Transverse colon (tissue), 4 donors: ENCODE results near the gene PCDHB8. TPM values are rescaled to one million over a fixed set of nuclear protein-coding genes. Genes with fewer than 3 reads are reported as not detected.
"Not testable (repeated sequence)": the region's sequence is repeated elsewhere in the genome, so short reads cannot be mapped to it uniquely, and the experiment has no call there.

Experiments
- DNase-seq: peaks from one replicate; pipeline ENCODE4 v3.0.0-alpha.2; 2019
- H3K27ac ChIP-seq, 4 donors: fragments of 200-600 bp; sonication (generic); 2 replicates each; pipeline ENCODE4 v1.5.1; 2016 to 2018; ENCODE audit warnings: inconsistent platforms in 4 of 4
- H3K27me3 ChIP-seq: fragments of 200-600 bp; sonication (generic); 2 replicates; pipeline ENCODE4 v1.5.1; 2017; ENCODE audit warnings: inconsistent platforms
- H3K36me3 ChIP-seq, 4 donors: fragments of 200-600 bp; sonication (generic); 2 replicates each; pipeline ENCODE4 v1.5.1; 2017 to 2019; ENCODE audit warnings: inconsistent platforms in 4 of 4
- H3K4me1 ChIP-seq, 4 donors: fragments of 200-600 bp; sonication (generic); 2 replicates each; pipeline ENCODE4 v1.5.1; 2017 to 2020; ENCODE audit warnings: inconsistent platforms in 4 of 4
- H3K4me3 ChIP-seq, 4 donors: fragments of 200-600 bp; sonication (generic); 1 replicate in 1 of 4; 2 replicates in 3 of 4; pipeline versions ENCODE4 v1.5.1 to v1.6.1; 2017 to 2019; ENCODE audit warnings: inconsistent platforms in 4 of 4
- H3K9me3 ChIP-seq, 2 donors: fragments of 200-600 bp; sonication (generic); 2 replicates each; pipeline ENCODE4 v1.5.1; 2017 to 2019; ENCODE audit warnings: inconsistent platforms in 2 of 2
- CTCF ChIP-seq, 5 experiments: fragments of 200-600 bp in 3 of 5; fragments of 450-650 bp in 2 of 5; sonication (generic) in 3 of 5; IDR thresholded peaks; 1 replicate in 2 of 5; 2 replicates in 3 of 5; pipeline ENCODE4 v1.5.1; 2016 to 2017; ENCODE audit warnings: antibody characterized with exemption in 5 of 5, inconsistent platforms in 3 of 5, mild to moderate bottlenecking in 2 of 5, moderate library complexity in 1 of 5
- EP300 ChIP-seq: sonication (generic); formaldehyde crosslinking; IDR thresholded peaks from one replicate; pipeline ENCODE4 v1.6.1; 2017; ENCODE audit warnings: antibody characterized with exemption, low read depth
- POLR2A ChIP-seq: fragments of 450-650 bp; IDR thresholded peaks from one replicate; pipeline ENCODE4 v1.6.1; 2016; ENCODE audit warnings: antibody characterized with exemption, mild to moderate bottlenecking, moderate library complexity
- POLR2AphosphoS5 ChIP-seq, 3 donors: sonication (generic); formaldehyde crosslinking; IDR thresholded peaks; one replicate each; pipeline ENCODE4 v1.6.1; 2016; ENCODE audit warnings: antibody characterized with exemption in 3 of 3
- WGBS, 2 donors: methylation state at CpG; one replicate each; pipeline ENCODE4 v1.1.5; 2018; ENCODE audit warnings: low coverage in 1 of 2; 5-methylcytosine and 5-hydroxymethylcytosine counted together
- in situ Hi-C, 4 donors: fragments of 200-750 bp; cut with MboI; loops; one replicate each; pipeline versions ENCODE4 v1.15.0 to v1.15.1; 2017; ENCODE audit warnings: low sequenced_read_pairs in 3 of 4, low pct_ligation_motif_present in 1 of 4, low pct_unique_long_range_greater_than_20kb in 1 of 4
- intact Hi-C: fragments of 100-400 bp; cut with DNase I; formaldehyde crosslinking; loops from one replicate; pipeline ENCODE4 v1.15.1; 2023; ENCODE audit warnings: low total_unique reads
- total RNA-seq, 4 donors: library from RNA; depleted of rRNA; stranded (reverse); fragments of >200 nt; gene quantifications; one replicate each; pipeline ENCODE4 v1.1.0, GENCODE V29; 2016

Gene PCDHB8
- total RNA-seq, 4 donors from 2014 or later, result 0.14 to 0.16 TPM; not detected in 2

- in situ Hi-C loops (no loop called here), intact Hi-C loops (no loop called here)
- peaks cover 4% of the 10 kb centered on the region for H3K27me3 ChIP-seq
- TF ChIP-seq POLR2A (no peak), CTCF (IDR thresholded peaks at IDR 0.05) (peak in 3 of 5 experiments; percentile 14 to 32 (median 31))
- H3K27ac ChIP-seq, result no peak within 1 kb of the TSS
- H3K36me3 ChIP-seq, result no peaks in the 10 kb centered on the region
- peaks cover 21 to 52% of the 10 kb centered on the region in 2 donors for H3K9me3 ChIP-seq
- no peak for DNase-seq
- H3K4me3 ChIP-seq, result no peak within 1 kb of the TSS
- WGBS, 2 donors, result 4 to 18% methylated on average over 5 to 9 of the region's 10 CpGs
- no peaks in the 10 kb centered on the region for H3K4me1 ChIP-seq
These were observed 14.6 kb downstream of the PCDHB8 start, which contains the start of gene PCDHB10 for GRCh38 chr5:141192110-141192725. Gene PCDHB10 (plus strand): TSS chr5:141192353. CDS start chr5:141192553, 200 bp downstream.

GRCh38 chr5:141194332-141194731 is 16.7 kb downstream of the PCDHB8 start:
- H3K27ac ChIP-seq, H3K36me3 ChIP-seq, H3K4me3 ChIP-seq, H3K4me1 ChIP-seq, in situ Hi-C loops, DNase-seq, H3K27me3 ChIP-seq, intact Hi-C loops: not testable (repeated sequence)
- peaks cover 33 to 53% of the 10 kb centered on the region in 2 donors for H3K9me3 ChIP-seq
- WGBS, 2 donors, result 79% methylated on average over 16 of the region's 37 CpGs; no CpG with 5 or more reads in 1 of the 2 donors

- H3K9me3 ChIP-seq, result peaks cover 40 to 57% of the 10 kb centered on the region in 2 donors
- no peak overlapping the region for H3K27ac ChIP-seq
- no peaks in the 10 kb centered on the region for H3K36me3 ChIP-seq
- no peaks in the 10 kb centered on the region for H3K27me3 ChIP-seq
- no peaks in the 10 kb centered on the region for H3K4me1 ChIP-seq
- WGBS, 2 donors, result 48 to 51% methylated on average over 3 of the region's 3 CpGs
- in situ Hi-C loops (no loop called here), intact Hi-C loops (no loop called here)
- H3K4me3 ChIP-seq, result no peak overlapping the region
- DNase-seq, result no peak
- TF ChIP-seq CTCF (IDR thresholded peaks at IDR 0.05), result no peak
- TF ChIP-seq POLR2AphosphoS5 (IDR thresholded peaks at IDR 0.05), result no peak
- TF ChIP-seq EP300, result no peak
- no peak for TF ChIP-seq POLR2A
These were observed 18.8 kb downstream of the PCDHB8 start for GRCh38 chr5:141196363-141196762.

- intact Hi-C loops (no loop called here), in situ Hi-C loops (loop anchor here (25.0 kb wide), 2 partner anchors 188 to 363 kb away; partner anchors contain the start of genes PCDHGA7 (in 1 of the 4), PCDHGA8 (in 1 of the 4), PCDHGB4 (in 1 of the 4) and PCDHGB5 (in 1 of the 4))
- 51 to 60% methylated on average over 16 to 21 of the region's 21 CpGs for WGBS, 2 donors
- no peaks in the 10 kb centered on the region for H3K4me1 ChIP-seq
- DNase-seq, result no peak
- H3K36me3 ChIP-seq, result no peaks in the 10 kb centered on the region
- H3K9me3 ChIP-seq, result peaks cover 41 to 61% of the 10 kb centered on the region in 2 donors
- H3K27ac ChIP-seq, result no peak within 1 kb of the TSS
- H3K27me3 ChIP-seq, result no peaks in the 10 kb centered on the region
- H3K4me3 ChIP-seq, result no peak within 1 kb of the TSS
- TF ChIP-seq CTCF (IDR thresholded peaks at IDR 0.05), result peak in 1 of 5 experiments; percentile 6
- no peak for TF ChIP-seq EP300
These were observed 22.0 kb downstream of the PCDHB8 start, which contains the start of gene PCDHB11 for GRCh38 chr5:141199359-141200235. Gene PCDHB11 (plus strand): TSS chr5:141199627. CDS start chr5:141199775, 148 bp downstream.

- H3K36me3 ChIP-seq, H3K27ac ChIP-seq, H3K4me1 ChIP-seq, intact Hi-C loops, DNase-seq, H3K27me3 ChIP-seq, H3K4me3 ChIP-seq: not testable (repeated sequence)
- WGBS, 2 donors, result 71% methylated on average over 17 of the region's 38 CpGs; no CpG with 5 or more reads in 1 of the 2 donors
- in situ Hi-C loops, result loop anchor here (25.0 kb wide), 2 partner anchors 186 to 361 kb away; partner anchors contain the start of genes PCDHGA7 (in 1 of the 4), PCDHGA8 (in 1 of the 4), PCDHGB4 (in 1 of the 4) and PCDHGB5 (in 1 of the 4)
- peaks cover 34 to 48% of the 10 kb centered on the region in 2 donors for H3K9me3 ChIP-seq
These were observed 23.5 kb downstream of the PCDHB8 start for GRCh38 chr5:141201126-141201525.

- WGBS, 2 donors, result 67% methylated on average over 16 of the region's 35 CpGs; no CpG with 5 or more reads in 1 of the 2 donors
- in situ Hi-C loops, result loop anchor here (25.0 kb wide), 2 partner anchors 186 to 361 kb away; partner anchors contain the start of genes PCDHGA7 (in 1 of the 4), PCDHGA8 (in 1 of the 4), PCDHGB4 (in 1 of the 4) and PCDHGB5 (in 1 of the 4)
- H3K27me3 ChIP-seq, DNase-seq, H3K4me1 ChIP-seq, H3K36me3 ChIP-seq, H3K4me3 ChIP-seq, intact Hi-C loops, H3K27ac ChIP-seq: not testable (repeated sequence)
- peaks cover 29 to 43% of the 10 kb centered on the region in 2 donors for H3K9me3 ChIP-seq
These were observed 24.1 kb downstream of the PCDHB8 start for GRCh38 chr5:141201646-141202045.
